Glomerular endothelial cell (primary cell): Measurements from ENCODE around the gene RGS16. TPM values are rescaled to one million over a fixed set of nuclear protein-coding genes. Genes with fewer than 3 reads are reported as not detected.

ENCODE experiments used
- DNase-seq: peaks from one replicate; pipeline ENCODE4 v3.0.0-alpha.2; 2011; ENCODE audit warnings: low read depth, low spot score; ENCODE audit errors: extremely low read depth
- total RNA-seq: library from RNA; depleted of rRNA; stranded (reverse); fragments of >200 nt; gene quantifications from 2 replicates; pipeline ENCODE4 v1.2.3, GENCODE V29; 2015

RGS16 gene
- total RNA-seq, 1 donor from 2014 or later = 2.2 TPM

DNA sequence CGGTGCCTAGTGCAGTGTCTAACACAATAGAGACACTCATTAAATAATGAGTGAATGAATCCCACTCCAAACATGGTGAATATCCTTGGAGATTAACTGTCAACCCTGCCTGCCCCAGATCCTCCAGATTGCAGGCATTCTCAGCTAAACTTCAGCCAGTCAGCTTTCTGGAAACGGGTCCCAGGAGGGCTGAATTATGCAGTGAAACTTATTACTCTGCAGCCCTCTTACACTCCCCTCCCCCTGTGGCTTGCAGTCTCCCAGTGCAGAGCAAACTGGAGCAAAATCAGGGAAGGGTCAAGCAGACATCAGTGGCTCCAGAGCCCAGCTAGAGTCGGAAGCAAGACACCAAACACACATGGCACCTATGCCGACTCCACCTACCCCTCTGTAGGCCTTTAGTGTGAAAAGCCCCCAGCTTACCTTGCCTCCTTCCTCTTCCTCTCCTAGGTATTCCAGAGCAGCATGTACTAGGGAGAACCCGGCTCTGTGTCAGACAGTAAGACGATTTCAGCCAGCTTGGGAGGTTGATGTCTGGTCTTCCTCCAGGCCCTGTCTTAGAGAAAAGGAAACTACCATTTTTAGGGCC lies 6.5 kb upstream of the RGS16 start:
- no peak for DNase-seq

DNA sequence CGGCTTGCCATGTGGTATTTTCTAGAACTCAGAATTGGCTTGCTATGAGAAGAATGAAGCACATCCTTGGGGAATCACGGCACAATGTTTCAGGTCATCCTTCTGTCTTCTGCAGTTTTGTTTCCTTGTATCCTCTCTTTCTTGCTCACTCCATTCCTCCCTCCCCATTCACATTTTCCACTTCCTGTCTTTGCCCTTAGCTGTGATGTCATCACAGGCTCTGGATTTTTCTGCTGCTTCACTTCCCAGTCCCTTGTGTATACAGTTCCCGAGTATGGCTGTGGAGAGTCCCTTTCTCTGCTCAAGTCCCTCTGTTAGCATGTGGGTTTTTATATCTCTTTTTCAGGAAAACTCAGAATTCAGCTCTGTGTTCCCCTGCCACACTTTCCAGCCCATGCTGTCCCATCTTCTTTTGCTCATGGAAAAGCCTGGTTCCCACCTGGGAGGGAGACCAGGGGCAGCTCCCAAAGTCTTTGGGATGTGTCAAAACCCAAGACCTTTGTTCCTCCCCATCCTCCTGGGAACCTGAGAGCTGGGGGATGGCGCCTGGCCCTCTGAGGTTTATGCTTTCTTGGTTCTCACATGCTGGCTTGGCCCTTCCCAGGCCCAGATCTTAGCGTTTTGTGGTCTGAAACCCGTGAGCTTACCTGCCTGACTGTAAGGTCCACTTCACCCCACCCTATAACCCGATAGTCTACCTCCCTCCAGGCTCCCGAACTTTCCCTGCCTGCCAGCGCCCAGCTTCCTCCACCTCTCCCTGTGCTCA lies 4.8 kb upstream of the RGS16 start:
- DNase-seq = no peak

DNA sequence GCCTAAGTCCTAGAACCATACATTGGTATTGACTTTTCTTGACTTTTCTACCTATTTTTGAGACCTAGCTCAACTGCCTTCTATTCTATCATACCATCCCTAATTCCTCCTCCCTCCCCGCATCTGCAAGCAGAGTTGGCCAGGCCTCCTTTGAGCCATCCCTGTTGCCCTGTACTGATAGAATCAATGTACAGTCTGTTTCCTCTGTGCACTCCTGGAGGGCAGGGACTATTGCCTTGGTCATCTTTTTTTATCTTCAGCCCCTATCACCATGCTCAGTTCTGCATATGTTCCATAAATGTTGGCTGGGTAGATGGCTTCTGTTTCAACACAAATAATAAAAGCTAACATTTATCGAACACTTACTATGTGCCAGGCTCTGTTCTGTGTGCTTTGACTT lies 4.0 kb upstream of the RGS16 start:
- DNase-seq = no peak

DNA sequence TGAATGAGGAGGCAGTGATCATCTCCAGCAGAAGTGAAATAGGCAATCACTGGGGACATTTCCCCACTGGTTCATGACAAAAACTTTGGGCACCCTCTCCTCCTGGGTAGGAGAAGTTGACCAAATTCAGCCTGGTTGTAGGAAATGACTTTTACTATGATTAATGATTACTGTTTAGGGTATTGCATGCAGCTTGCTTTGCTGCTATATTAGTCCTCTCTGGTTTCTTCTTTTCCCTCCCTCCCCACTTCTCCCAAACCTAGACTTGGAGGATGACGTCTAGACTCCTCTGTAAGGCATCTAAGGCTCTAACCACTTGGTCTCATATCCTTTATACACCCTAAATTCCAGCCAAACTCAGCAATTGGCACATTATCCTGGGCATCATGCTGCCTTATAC lies 3.4 kb upstream of the RGS16 start:
- no peak for DNase-seq

DNA sequence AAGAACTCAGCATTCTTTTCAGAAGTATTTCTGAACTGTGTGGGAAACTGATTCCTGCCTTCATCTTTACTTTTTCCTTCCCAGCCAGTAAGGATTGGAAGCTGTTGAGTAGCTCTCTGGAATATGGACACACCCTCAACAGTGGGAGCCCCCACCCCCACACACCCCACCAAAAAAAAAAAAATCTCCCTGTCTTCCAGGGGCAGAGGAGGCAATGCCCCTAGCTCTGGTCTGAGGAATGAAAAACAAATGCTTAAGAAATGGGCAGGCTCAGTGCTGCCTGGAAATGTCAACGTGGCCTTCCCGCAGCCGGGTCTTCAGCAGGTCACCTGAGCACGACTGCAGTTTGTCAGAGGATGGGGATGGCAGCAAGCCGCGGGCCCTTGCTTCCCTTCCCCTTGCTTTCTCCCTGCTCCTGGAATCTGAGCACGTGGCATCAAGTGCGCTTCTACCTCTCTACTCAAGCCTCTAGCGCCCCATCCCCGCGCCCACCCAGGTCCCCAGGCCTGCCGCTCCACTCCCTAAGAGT lies 479 bp downstream of the RGS16 start:
- no peak for DNase-seq

DNA sequence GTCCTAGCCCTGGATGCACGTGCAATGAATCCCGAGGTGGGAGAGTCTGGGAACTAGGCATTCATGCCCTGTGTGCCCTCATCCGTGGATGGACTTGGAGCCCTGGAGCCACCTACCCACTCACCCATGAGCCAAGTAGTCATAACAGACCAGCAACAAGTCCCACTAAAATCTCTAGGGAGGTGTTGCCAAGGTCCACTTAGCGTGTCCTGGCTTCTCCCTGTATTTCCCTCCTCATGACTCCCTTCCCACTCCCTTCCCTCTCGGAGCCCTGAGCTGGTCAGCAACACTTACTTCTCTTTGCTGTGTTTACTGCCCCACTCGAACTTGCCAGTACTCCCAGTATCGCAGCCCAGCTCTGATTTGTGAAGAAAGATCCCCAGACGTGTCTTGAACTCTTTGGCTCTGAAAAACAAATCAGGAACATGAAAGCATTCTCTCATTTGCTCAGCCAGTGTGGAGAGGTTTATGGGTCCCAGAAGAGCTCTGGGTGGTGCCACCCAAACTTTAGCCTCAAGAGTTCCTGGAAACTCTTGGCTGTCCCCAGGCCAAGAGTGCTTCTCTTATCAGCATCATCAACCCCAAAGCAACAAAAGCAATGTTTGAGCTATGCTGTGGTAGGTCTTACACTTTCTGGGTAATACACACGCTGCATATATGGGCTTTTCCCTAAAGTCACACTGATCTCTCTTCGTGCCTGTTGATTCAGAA lies 1.1 kb downstream of the RGS16 start:
- DNase-seq = no peak

DNA sequence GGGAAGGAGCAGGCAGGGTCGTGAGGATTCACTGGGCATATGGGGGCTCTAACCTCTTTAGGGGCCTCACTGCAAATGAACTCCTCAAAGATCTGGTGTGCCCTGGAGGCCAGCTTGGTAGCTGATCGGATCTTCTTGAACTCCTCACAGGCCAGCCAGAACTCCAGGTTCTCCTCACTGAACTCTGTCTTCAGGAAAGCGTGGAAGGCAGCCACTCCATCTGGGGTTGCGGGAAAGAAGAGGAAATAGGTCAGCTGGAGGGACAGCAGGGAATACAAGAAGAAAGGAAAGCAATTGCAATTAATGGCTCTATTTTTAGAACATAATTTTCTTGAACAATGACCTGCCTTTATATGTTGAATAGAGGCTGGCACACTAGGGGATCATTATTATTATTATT lies 2.3 kb downstream of the RGS16 start:
- no peak for DNase-seq

DNA sequence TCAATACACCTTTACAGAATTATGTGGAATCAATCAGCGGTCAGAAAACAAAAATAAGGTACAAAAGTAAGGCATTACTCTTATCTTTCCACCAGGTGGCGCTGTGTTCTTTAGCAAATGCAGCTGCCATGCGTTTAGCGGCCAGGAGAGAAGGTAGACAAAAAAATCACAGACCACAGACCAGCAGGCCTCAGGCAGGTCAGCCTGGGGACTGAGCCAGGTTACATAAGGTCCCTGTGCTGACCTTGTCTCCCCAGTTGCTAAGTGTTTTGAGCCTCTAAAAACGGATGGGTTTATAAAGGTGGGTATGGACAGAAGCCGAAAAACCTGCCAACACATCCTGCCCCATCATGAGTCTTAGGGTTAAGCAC lies 2.8 kb downstream of the RGS16 start:
- DNase-seq = peak; percentile 50

DNA sequence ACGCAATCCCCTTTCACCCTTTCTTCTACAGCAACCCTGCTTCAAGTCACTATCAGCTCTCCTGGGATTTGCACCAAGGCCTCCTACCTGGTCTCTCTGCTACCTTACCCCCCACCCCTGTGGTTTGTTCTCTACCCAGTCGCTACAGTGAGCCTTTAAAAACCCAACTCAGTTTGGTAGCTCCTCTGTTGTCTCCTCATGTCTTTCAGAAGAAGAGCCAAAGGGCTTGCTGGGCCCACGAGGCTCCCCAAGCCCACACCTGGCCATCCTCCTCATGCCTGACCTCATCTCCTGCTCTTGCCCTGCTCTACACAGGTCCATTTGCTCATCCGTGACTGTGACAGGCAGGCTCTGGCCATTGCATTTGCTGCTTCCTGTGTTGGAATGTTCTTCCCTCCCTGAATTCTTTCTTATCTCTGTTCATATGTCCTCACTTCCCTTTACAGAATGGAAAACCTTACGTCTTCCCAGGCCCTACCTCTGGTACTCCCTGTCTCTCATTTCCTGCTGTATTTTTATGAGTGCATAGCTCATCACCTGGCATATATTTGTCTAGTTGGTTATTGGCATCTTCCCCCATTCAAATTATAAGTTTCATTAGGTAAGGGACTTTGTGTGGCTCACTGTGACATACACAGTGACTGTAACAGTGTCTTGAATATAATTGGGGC lies 3.3 kb downstream of the RGS16 start:
- DNase-seq = no peak

DNA sequence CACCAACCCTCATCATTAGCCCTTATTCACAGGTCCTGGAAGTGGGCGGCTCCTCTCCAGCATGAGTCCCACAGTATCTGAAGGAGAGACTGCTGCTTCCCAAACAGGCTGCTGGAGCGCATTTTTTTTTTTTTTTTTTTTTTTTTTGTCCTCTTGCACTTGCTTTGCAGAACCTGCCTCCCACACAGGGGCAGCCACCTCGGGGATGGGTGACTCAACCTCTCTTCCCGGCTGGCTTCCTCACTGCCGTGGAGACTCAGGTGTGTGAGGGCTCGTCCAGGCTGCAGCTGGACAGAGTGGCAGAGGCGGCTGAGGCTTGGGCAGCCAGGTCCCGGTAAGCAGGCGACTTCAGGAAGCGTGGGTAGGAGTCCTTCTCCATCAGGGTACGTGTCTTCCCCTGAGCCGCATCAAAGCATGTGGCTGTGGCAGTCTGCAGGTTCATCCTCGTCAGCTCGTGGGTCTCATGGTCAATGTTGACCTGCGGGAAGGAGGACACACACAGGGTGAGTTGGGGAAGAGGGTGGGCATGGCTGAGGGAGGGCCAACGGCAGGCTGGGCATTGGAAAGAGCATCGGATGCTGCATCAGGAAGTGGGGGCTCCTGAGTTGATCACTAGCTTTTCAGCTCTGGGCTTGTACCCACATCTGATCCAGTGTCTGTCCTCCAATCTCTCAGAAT lies 4.0 kb downstream of the RGS16 start:
- no peak for DNase-seq

DNA sequence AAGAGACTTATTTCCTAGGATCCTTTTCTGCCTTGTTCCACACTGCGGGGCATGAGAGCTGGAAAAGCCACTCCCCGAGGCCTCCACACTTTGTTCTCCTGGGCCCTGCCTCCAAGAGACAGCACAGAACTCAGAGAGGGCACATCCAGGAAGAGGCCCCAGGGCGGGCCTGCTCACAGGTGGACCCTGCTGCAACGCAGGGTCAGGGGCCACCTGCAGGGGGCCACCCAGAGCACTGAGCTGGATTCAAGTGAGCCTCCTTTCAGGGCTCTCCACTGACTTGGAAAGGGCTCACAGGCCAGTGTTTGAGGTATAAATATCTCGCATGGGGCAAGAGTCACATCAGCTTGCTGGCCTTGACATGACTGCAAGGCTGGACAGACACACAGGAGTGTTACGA lies 4.8 kb downstream of the RGS16 start:
- DNase-seq = no peak

DNA sequence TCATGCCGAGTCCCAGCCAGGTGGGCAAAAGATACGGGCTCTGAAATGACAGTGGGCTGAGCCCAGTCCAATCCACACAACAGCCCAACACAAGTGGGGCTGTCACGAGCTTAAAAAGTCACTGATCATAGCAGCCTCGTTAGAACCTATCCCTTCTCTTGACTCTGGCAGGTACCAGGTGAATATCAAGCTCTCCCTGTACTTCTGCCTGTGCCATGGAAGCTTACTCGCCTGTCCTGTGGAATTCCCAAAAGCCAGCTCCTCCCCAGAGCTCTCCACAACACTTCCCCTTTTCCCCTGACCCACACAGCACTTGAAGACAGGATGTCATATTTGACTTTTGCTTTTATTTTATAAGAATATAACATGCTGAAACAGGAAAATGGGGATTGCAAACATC lies 5.9 kb downstream of the RGS16 start:
- no peak for DNase-seq

DNA sequence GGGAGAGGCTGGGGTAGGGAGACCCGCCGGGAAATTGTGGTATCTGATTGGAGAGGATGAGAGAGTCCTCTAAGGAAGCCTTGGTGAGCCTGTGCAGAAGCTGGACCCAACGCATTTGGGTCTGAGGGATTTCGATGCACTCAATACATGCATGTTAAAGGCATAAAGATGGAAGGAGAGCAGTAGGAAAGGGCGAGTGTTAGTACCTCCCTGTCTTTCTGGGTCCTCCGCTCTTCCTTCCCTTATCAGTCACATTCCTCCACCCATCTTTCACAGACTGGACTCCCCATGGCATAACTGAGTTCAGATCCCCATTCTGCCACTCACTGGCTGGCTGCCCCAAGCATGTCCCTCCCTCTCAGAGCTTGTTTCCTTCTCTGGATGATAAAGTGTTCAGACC lies 7.3 kb downstream of the RGS16 start:
- no peak for DNase-seq

DNA sequence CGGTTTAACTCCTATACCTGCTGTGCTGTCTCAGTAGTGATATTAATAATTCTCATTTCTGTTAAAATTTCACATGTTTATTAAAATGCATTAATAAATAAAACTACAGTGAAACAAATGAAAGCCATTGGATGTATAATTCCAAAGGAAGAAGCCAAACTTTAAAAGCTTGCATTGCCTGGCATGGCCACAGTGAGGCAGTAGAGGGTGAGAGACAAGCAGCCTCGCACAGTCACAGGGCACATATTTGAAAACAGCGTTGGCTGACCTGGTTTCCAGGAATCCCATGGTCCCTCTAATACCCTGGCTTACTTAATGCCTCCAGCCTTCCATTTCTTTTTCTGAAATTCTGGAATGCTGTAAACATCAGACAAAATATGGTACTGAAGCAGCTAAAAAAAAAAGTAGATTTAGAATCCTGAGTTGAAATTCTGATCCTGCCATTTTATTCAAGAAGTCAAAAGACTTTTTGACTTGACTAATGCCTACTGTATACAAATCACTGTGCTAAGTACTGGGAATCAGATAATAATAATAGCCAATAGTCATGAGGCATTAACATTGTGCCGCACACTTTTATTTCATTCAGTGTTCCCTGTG lies 8.4 kb downstream of the RGS16 start:
- DNase-seq = no peak

DNA sequence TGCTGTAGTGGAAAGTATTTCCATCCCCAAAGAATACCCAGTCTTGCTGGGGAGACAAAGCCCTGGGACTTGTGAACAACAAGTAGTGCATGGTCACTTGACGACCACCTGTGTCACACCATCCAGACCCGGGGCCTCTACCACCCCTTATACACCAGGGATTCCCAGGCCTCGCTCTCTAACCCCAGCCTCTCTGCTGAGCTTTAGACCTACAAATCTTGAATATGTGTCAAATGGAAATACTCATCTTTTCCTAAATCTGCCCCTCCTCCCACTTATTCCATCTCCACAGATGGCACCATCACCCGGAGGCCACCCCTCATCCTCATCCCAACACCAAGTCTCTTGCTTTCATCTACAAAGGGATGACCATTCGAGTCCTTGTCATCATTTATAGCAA lies 14.3 kb downstream of the RGS16 start:
- DNase-seq = no peak

DNA sequence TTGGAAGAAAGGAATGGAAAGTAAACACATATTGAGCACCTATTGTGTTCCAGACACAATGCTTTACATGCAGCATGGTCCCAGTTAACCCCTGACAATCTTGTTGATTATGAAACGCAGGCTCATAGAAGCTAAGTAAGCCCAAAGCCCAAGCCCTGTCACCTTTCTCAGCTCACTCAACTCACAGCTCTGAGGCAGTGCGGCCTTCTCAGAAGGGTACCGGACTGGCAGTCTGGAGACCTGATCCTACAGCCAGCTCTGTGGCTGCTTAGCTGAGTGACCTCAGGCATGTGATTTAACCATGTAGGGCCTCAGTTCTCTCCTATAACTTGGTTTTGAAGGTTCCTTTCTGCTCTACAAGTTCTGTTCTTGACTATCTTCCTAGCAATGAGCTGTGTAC lies 14.7 kb downstream of the RGS16 start:
- DNase-seq = no peak

DNA sequence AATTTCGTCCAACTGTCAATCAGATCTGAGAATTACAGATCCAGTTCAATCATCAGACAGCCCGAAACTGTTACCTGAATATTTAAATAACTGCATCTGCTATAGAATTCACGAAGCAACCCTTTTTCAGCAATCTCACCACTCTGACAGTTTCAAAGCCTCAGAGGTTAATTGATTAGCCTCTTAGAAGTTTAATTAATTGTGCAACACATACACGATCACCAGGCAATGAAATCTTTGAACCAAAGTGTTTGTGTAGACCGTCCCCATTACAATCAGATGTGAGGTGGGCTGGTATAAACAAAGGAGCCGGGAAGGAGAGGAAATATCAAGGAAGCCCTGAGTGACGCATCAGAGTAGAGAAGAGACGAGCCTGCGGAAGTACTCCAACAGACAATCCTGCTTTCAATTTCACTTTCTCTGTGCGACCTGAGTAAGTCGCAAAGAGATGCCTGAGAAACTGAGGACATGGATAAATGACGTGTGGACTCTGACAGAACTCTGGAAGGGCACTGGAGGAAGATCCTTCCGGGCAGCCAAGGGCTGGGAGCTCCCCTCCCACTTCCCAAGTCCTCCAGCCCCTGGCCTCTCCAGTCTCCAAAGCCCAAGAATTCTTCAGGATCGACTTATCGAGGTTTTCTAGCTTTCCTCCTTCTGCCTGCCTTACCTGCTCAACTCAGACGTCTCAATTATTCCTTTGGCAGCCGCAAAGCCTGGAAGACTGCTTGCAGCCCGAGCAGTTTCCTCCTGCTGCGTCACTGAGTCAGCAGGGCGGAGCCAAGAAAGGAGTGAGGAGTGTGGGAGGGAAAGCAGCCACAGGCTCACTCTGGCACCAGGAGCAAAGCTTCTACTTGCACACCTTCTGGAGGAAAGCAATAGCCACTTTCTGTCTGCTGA lies 15.4 kb downstream of the RGS16 start, which contains the start of gene RNASEL:
Gene RNASEL, minus strand, starts transcription at position 757 of the 897 bp plus-strand sequence. CDS start 2,450 bp downstream, outside the sequence.
- no peak for DNase-seq

DNA sequence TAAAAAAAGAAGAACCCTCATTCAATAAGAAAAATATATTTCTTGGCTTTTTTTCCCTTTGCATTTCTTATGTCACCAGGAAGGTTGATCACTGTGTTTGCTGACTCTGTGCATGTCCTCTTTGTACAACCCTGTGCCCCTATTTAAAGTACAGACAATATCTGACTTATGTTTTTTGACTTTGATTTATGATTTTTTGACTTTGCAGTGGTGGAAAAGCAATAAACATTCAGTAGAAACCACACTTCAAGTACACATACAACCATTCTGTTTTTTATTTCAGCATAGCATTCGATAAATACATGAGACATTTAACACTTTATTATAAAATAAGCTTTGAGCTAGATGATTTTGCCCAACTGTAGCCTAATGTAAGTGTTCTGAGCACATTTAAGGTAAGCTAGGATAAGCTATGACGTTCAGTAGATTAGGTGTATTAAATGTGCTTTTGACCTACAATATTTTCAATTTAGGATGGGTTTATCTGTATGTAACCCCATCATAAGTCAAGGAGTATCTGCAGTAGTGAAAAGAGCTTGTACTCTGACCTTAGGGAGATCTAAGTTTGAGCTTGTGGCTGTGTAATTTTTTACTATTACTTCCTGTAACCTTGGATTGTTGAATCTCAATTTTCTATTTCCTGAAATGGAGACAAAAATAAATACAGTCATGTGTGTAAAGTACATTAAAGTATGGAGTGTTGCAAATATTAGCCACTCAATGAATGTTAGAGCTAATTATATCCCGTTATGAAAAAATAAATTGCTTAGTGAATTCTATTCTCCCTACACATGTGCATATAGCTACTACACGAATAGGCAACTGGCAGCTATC lies 16.3 kb downstream of the RGS16 start:
- no peak for DNase-seq
